HG02678 (cell line): Measurements from ENCODE around the gene ADAMTS15.

Experiments used
- ATAC-seq: cut with Tn5 transposase; IDR thresholded peaks from one replicate; pipeline ENCODE4 v1.9.1; 2021; ENCODE audit warnings: mild to moderate bottlenecking, moderate library complexity; ENCODE audit not compliant: unreplicated experiment

Gene ADAMTS15

GRCh38 chr11:130508913-130509312 lies 60.5 kb downstream of the ADAMTS15 start:
- no peak for ATAC-seq

- ATAC-seq: no peak
Observed at GRCh38 chr11:130509942-130510341, 61.5 kb downstream of the ADAMTS15 start.

- ATAC-seq: no peak
Observed at GRCh38 chr11:130510407-130511006, 62.1 kb downstream of the ADAMTS15 start.

GRCh38 chr11:130511765-130512164 lies 63.3 kb downstream of the ADAMTS15 start:
- no peak for ATAC-seq

DNA sequence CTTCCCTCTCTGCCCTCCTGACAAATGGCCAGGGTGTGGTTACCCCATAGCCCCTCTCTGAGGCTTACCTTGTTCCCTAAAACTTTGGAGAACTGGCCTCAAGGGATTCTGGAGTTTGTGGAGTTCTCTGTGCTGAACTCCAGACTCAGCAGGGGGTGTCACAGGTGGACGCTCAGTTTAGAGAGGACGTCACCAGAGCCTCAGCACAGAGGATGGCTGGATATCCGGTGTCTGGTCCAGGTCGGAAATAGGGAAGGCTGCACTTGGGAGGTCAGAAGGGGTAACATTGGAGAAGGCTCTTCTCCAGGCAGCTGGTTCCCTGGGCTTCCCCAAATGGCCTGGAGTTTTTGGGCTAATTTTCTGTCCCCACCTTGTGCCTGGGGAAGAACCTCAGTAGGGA lies 64.2 kb downstream of the ADAMTS15 start:
- no peak for ATAC-seq

DNA sequence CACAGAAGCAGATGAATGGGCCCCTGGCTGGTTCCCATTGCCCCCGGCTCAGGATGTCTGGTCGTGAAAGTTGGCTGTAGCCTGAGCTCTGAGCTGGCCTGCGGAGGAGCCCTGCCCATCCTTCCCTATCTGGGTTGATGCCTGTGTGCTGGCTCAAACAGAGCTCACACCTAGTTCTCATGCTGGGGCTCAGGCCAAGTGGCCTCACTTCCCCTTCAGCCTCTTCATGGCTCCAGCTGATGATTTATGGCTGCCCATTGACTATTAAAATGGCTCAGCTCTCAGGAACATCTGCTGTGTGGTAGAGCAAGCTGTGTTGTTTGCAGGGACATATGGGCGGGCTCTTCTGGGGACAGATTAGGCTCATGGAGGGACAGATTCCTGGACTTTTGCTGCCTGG lies 64.7 kb downstream of the ADAMTS15 start:
- ATAC-seq: no peak

DNA sequence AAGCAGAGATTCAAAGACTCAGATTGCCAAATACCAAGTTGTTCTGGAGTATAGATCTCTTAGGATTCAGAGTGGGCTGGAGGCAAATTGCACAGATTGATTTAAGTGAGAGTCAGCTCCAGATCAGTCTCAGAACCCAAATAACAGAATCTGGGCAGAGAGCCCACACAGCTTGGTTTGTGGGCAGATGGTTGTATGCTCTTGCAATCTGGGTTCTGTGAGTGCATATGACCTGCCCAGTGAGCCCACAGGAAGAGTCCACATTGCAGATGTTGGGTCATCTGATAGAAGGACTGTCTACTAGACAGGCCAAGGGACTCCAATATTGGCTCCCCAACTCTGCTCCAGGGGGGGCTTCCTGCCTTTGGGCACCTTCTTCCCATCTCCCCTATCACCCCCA lies 65.9 kb downstream of the ADAMTS15 start:
- ATAC-seq: no peak

DNA sequence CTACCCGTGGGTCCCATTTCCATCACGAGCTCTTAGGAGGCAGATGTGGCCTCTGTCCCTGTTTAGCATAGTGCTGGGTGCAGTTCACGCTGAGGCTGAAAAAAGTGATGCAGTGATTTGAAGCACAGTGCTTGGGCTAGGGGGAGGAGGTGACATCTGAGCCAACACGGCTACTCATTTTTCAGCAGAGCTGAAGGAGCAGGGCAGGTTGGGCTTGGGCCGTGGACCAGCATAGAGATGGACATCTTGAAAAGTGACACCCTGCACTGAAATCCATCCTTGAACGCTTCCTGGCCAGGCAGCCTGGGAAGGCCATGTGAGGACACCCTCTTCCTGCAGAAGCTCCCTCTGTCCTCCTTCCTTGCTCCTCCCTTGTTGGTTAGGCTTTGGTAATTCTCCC lies 66.4 kb downstream of the ADAMTS15 start:
- ATAC-seq: no peak

DNA sequence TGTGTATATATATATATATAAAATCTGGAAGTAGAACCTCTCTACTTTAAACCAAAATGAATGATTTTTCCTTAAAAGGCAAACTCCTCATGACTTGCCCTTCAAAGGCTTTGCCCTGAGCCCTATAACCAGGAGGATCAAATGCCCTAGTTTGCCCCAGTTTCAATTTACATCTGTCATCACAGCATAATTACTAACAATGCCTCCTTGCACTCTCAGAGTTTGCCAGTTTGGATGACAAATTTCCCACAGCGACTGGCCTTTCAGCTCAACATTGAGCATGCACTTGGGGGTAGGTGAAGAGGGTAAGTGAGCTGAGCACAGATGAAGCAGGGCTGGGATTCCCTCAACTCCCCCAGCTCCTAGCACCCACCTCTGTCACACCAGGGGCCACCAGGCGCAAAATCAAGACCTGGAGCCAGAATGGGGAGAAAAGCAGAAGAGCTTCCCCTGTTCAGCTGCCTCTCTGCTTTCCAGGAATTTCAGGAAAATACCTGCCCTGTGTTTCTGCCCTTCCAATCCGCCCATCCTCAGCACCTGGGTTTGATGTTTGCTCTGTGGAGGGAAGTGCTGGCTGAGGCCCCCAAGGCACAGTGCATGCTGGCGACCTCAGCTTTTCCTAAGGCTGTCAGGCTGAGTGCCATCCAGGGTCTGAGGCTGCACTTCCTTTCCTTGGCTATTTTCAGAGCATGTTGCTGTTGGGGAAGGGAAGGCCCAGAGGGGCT lies 67.5 kb downstream of the ADAMTS15 start:
- no peak for ATAC-seq

GRCh38 chr11:130516554-130517505 lies 68.4 kb downstream of the ADAMTS15 start:
- no peak for ATAC-seq

DNA sequence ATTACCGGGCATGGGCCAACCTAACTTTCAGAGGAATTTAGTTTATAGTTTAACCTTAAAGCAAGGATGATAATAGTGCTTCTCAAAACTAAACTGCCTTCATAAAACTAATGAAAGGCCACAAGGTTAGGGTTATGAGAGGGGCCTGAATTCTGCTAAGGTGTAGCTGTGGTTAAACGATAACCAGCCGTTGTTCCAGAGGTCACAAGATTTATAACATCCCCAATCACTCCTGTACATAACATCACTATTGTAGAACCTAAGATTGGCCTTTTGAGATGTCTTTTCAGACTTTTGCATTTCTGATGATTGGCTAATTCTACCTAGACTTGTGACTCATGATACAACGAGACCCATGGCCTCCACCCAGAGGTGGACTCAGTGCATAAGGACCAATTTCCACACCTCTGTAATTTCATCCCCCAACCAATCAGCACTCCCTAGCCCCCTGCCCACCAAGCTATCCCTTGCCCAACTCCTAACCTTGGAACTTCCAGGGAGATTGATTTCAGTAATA lies 69.8 kb downstream of the ADAMTS15 start:
- no peak for ATAC-seq

DNA sequence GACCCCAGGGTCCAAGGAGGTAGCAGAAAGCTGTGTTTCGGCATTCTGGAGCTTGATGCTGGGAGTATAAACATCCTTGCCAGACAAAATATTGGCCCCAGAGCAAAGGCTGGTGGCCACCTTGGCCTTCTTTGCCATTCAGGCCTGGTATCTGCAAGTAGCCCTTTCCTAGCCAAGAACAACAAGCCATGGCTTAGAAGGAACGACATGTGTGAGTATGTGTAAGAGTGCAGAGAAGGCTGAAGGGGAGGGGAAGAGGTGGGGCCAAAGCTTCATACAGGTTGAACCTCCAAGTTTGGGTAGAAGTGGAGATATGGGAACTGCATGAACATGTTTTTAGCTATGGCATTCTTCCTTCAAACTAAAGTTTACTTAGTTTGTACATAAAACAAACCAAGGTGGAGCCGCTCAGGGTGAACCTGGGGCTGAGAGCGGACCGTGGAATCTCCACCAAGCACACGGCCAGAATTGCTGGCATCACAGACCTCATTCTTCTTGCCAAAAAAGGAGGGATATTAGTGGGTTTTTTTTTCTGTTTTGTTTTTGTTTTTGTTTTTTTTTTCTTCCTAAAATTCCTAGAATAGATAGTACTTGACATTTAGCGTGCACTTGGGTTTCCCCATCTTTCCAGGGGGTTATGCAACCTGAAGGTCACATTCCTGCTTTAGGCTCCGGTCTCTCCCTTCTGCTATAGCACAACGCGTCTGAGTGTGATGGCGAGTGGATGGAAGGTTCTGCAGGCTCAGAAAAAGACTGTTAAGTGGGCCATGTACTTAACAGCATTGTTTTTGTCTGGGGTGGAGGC lies 70.9 kb downstream of the ADAMTS15 start:
- ATAC-seq: no peak

GRCh38 chr11:130520271-130520671 lies 71.8 kb downstream of the ADAMTS15 start:
- no peak for ATAC-seq

- ATAC-seq: no peak
Observed at GRCh38 chr11:130522284-130522961, 74.0 kb downstream of the ADAMTS15 start.

- ATAC-seq: no peak
Observed at GRCh38 chr11:130523166-130523565, 74.7 kb downstream of the ADAMTS15 start.

- no peak for ATAC-seq
Observed at GRCh38 chr11:130523609-130524008, 75.2 kb downstream of the ADAMTS15 start.

DNA sequence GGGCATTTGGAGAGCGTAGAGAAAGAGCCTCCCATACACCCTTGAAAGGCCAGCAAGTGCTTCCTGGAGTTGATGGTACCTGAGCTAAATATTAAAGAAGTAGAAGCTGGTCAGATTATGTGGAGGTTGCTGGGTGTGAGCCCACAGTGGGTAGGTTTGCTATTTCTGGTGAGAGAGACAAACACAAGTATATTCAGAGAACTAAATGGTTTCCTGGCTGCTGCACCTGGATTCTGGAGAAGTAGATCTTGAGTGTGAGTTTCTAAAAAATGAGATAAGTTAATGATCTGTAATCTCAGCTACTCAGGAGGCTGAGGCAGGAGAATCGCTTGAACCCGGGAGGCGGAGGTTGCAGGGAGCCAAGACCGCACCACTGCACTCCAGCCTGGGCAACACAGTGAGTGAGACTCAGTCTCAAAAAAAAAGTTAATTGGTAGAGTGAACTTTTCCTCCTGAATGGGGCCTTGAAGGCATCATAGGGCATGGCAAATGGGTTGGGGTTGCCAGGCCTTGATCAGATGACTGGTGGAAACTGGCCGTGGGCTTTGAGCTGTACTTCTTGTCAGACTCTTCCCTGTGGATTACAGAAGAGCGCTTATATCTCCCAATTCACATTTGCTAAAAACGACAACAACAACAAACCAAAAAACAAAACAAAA lies 75.8 kb downstream of the ADAMTS15 start:
- no peak for ATAC-seq

DNA sequence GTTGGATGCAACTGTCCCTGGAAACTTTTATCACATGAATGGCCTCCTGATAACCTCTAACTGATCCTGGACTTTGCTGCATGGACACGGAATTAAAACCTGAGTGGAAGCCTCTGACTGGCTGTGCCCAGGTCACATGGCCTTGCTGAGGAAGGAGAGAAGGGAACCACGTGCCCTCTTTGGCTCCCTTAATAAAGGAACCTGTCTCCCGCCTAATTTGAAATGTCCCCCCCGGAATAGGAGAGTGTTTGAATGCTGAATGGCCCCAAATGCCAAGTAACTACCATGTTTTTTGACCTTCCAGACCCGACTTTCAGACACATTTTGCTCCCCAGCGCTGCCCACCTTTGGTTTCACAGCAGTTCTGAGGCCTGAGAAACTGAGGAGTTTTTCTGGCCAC lies 76.9 kb downstream of the ADAMTS15 start:
- ATAC-seq: no peak
